ENCODE measurements around the gene DPEP2.

The DPEP2 gene

DNA sequence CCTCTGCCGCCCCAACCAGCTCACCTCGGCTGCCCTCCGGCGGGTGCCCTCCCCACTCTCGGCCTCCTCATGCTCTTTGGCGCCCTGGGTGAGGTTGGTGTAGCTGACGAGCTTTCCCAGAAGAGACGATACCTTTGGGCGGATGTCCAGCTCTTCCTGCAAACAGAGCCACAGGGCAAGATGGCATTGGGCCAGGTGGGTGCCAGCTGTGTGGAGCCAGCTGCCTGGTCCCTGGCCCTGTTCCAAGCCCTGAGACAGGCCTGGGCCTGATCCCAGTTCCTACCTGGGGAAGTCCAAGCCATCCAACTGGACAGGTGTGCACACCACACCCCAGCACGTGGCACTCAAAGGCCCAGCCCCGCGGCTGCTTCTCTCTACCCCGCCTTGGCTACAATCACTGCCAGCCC, 37.7 kb downstream of the DPEP2 start:
- DNase-seq = no peak
- peaks cover 11% of the 10 kb centered on the region for H3K36me3 ChIP-seq (ENCODE audit: control insufficient read depth, insufficient read depth, low read length)
- WGBS (ENCODE audit: extremely low coverage, insufficient coverage, low lambda C conversion rate) = no CpG with 5 or more reads among the region's 13 CpGs

DNA sequence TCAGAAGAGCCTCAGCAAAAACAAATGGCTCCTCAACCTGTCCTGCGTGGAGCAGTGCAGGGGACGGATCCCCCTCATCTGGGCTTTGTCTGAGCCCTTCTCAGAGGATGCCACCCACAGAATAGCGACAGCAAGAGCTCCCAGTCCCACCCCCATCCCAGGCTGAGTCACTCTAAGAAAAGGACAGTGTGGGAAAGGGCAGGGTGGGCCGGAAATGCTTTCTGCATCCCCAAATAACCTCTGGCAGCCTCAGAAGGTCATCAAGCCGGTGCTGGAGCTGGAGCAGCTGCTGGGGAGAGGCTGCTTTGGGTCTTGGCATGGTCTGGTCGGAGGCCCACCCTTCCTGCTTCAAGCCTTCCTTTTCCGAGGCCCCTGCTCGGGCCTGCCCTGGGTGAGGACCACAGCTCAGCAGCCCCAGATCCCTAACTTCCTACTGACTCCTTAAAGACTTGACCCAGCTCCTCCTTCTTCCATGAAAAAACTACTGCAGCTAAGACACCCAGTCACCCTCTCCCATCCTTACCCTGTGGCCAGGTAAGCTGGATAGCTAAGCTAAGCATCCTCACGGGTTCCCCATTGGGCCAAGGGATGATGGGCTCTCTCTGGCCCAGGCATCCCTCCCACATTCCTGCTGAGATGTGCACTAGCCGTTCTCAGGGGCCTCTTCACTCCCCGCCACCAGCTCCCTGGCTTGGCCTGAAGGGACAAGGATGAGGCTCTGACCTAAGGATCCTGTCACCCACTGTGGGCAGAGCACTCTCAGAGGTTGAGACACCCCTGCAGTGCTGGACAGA, 39.6 kb downstream of the DPEP2 start:
- Histone ChIP-seq H2BK15ac (replicated peaks; ENCODE audit: low read depth) (no peak overlapping the region), H3K79me1 (ENCODE audit: low read length) (peaks cover 3% of the 10 kb centered on the region), H3K79me2 (ENCODE audit: control insufficient read depth, insufficient read depth, low read length) (no peaks in the 10 kb centered on the region), H3K27ac (ENCODE audit: low read depth, low read length) (no peak overlapping the region), H3K56ac (ENCODE audit: low read length) (no peak overlapping the region), H3K9ac (ENCODE audit: low read length) (no peak overlapping the region), H2BK120ac (ENCODE audit: low read depth, low read length) (no peak overlapping the region), H3K27me3 (ENCODE audit: insufficient read depth, low read length, poor library complexity) (no peaks in the 10 kb centered on the region), H2AK5ac (ENCODE audit: low read length) (no peak overlapping the region), H3K23ac (ENCODE audit: low read length) (no peak overlapping the region), H3K4ac (ENCODE audit: low read depth, low read length) (no peak overlapping the region), H3K4me2 (ENCODE audit: low read length) (no peak overlapping the region), H3K4me3 (ENCODE audit: low read length) (no peak overlapping the region), H3K4me1 (ENCODE audit: control insufficient read depth, low read depth, low read length) (no peaks in the 10 kb centered on the region), H3K36me3 (ENCODE audit: control insufficient read depth, insufficient read depth, low read length) (peaks cover 12% of the 10 kb centered on the region), H2BK5ac (ENCODE audit: low read length) (no peak overlapping the region), H4K8ac (ENCODE audit: low read depth, low read length) (no peak overlapping the region), H3K18ac (ENCODE audit: low read length) (no peak overlapping the region), H4K5ac (ENCODE audit: low read length) (no peak overlapping the region)
- no peak for DNase-seq
- WGBS (ENCODE audit: extremely low coverage, insufficient coverage, low lambda C conversion rate) = no CpG with 5 or more reads among the region's 11 CpGs

More for the DNA sequence above, 37.7 kb downstream of the DPEP2 start:
- Histone ChIP-seq H3K27me3 (ENCODE audit: insufficient read depth, low read length, poor library complexity) (no peaks in the 10 kb centered on the region), H2AK5ac (ENCODE audit: low read length) (no peak overlapping the region), H3K18ac (ENCODE audit: low read length) (no peak overlapping the region), H3K4me3 (ENCODE audit: low read length) (no peak overlapping the region), H3K4ac (ENCODE audit: low read depth, low read length) (no peak overlapping the region), H2BK120ac (ENCODE audit: low read depth, low read length) (no peak overlapping the region), H3K23ac (ENCODE audit: low read length) (no peak overlapping the region), H3K9ac (ENCODE audit: low read length) (no peak overlapping the region), H3K79me2 (ENCODE audit: control insufficient read depth, insufficient read depth, low read length) (peaks cover 6% of the 10 kb centered on the region), H4K8ac (ENCODE audit: low read depth, low read length) (no peak overlapping the region), H4K5ac (ENCODE audit: low read length) (no peak overlapping the region), H2BK5ac (ENCODE audit: low read length) (no peak overlapping the region), H3K4me1 (ENCODE audit: control insufficient read depth, low read depth, low read length) (peaks cover 3% of the 10 kb centered on the region), H3K79me1 (ENCODE audit: low read length) (peaks cover 12% of the 10 kb centered on the region), H3K27ac (ENCODE audit: low read depth, low read length) (no peak overlapping the region), H2BK15ac (replicated peaks; ENCODE audit: low read depth) (no peak overlapping the region), H3K4me2 (ENCODE audit: low read length) (no peak overlapping the region), H3K56ac (ENCODE audit: low read length) (no peak overlapping the region)

DNA sequence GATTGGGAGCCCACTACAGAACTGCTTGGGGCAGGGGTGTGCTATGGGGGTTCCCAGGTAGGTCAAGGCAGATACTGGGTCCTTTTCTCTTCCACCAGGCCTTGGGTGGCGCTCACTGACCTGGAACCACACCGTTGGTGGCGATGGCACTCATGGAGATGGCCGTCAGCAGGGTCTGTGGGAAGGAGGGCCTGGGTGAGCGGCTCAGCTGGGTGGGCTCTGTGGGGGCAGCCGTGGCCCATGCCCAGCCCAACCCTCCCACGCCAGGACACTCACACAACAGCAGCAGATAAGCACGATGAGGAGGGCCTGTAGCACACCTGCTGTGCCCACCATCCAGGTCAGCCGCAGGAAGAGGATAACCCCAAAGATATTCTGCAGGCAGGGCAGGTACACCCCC, 41.7 kb downstream of the DPEP2 start:
- no peak overlapping the region for H2BK5ac ChIP-seq (ENCODE audit: low read length)
- no peak overlapping the region for H3K9ac ChIP-seq (ENCODE audit: low read length)
- H2BK120ac ChIP-seq (ENCODE audit: low read depth, low read length) = no peak overlapping the region
- H4K8ac ChIP-seq (ENCODE audit: low read depth, low read length) = no peak overlapping the region
- H3K27ac ChIP-seq (ENCODE audit: low read depth, low read length) = no peak overlapping the region
- no peak overlapping the region for H2BK15ac ChIP-seq (replicated peaks; ENCODE audit: low read depth)
- no peak overlapping the region for H4K5ac ChIP-seq (ENCODE audit: low read length)
- H3K4me3 ChIP-seq (ENCODE audit: low read length) = no peak overlapping the region
- H3K36me3 ChIP-seq (ENCODE audit: control insufficient read depth, insufficient read depth, low read length) = peaks cover 16% of the 10 kb centered on the region
- H3K79me2 ChIP-seq (ENCODE audit: control insufficient read depth, insufficient read depth, low read length) = no peaks in the 10 kb centered on the region
- no peak overlapping the region for H3K56ac ChIP-seq (ENCODE audit: low read length)
- no peak overlapping the region for H3K18ac ChIP-seq (ENCODE audit: low read length)
- WGBS (ENCODE audit: extremely low coverage, insufficient coverage, low lambda C conversion rate) = no CpG with 5 or more reads among the region's 9 CpGs
- H3K23ac ChIP-seq (ENCODE audit: low read length) = no peak overlapping the region
- no peak overlapping the region for H2AK5ac ChIP-seq (ENCODE audit: low read length)
- H3K27me3 ChIP-seq (ENCODE audit: insufficient read depth, low read length, poor library complexity) = no peaks in the 10 kb centered on the region
- no peak overlapping the region for H3K4ac ChIP-seq (ENCODE audit: low read depth, low read length)
- no peaks in the 10 kb centered on the region for H3K4me1 ChIP-seq (ENCODE audit: control insufficient read depth, low read depth, low read length)
- no peaks in the 10 kb centered on the region for H3K79me1 ChIP-seq (ENCODE audit: low read length)
- no peak overlapping the region for H3K4me2 ChIP-seq (ENCODE audit: low read length)
- DNase-seq = no peak

- no CpG with 5 or more reads among the region's 10 CpGs for WGBS (ENCODE audit: extremely low coverage, insufficient coverage, low lambda C conversion rate)
These were observed 44.7 kb downstream of the DPEP2 start for GRCh38 chr16:67954421-67955196.

GRCh38 chr16:67953641-67954375, 45.5 kb downstream of the DPEP2 start:
- Histone ChIP-seq H3K4me1 (ENCODE audit: control insufficient read depth, low read depth, low read length) (no peaks in the 10 kb centered on the region), H4K8ac (ENCODE audit: low read depth, low read length) (no peak overlapping the region), H3K9ac (ENCODE audit: low read length) (no peak overlapping the region), H2BK120ac (ENCODE audit: low read depth, low read length) (no peak overlapping the region), H2BK15ac (replicated peaks; ENCODE audit: low read depth) (no peak overlapping the region), H3K4me2 (ENCODE audit: low read length) (no peak overlapping the region), H3K4ac (ENCODE audit: low read depth, low read length) (no peak overlapping the region), H3K79me1 (ENCODE audit: low read length) (no peaks in the 10 kb centered on the region), H3K27me3 (ENCODE audit: insufficient read depth, low read length, poor library complexity) (no peaks in the 10 kb centered on the region), H3K27ac (ENCODE audit: low read depth, low read length) (no peak overlapping the region), H3K23ac (ENCODE audit: low read length) (no peak overlapping the region), H2AK5ac (ENCODE audit: low read length) (no peak overlapping the region), H3K79me2 (ENCODE audit: control insufficient read depth, insufficient read depth, low read length) (no peaks in the 10 kb centered on the region), H3K4me3 (ENCODE audit: low read length) (no peak overlapping the region), H3K56ac (ENCODE audit: low read length) (no peak overlapping the region), H2BK5ac (ENCODE audit: low read length) (no peak overlapping the region), H3K18ac (ENCODE audit: low read length) (no peak overlapping the region), H4K5ac (ENCODE audit: low read length) (no peak overlapping the region), H3K36me3 (ENCODE audit: control insufficient read depth, insufficient read depth, low read length) (peaks cover 17% of the 10 kb centered on the region)
- no CpG with 5 or more reads among the region's 8 CpGs for WGBS (ENCODE audit: extremely low coverage, insufficient coverage, low lambda C conversion rate)
- no peak for DNase-seq

More at GRCh38 chr16:67954421-67955196, 44.7 kb downstream of the DPEP2 start:
- H3K27me3 ChIP-seq (ENCODE audit: insufficient read depth, low read length, poor library complexity) = no peaks in the 10 kb centered on the region
- no peak overlapping the region for H4K8ac ChIP-seq (ENCODE audit: low read depth, low read length)
- no peak for DNase-seq
- no peaks in the 10 kb centered on the region for H3K79me1 ChIP-seq (ENCODE audit: low read length)
- H3K4ac ChIP-seq (ENCODE audit: low read depth, low read length) = no peak overlapping the region
- H3K4me3 ChIP-seq (ENCODE audit: low read length) = no peak overlapping the region
- H3K23ac ChIP-seq (ENCODE audit: low read length) = no peak overlapping the region
- H2BK15ac ChIP-seq (replicated peaks; ENCODE audit: low read depth) = no peak overlapping the region
- H4K5ac ChIP-seq (ENCODE audit: low read length) = no peak overlapping the region
- H3K18ac ChIP-seq (ENCODE audit: low read length) = no peak overlapping the region
- H3K4me1 ChIP-seq (ENCODE audit: control insufficient read depth, low read depth, low read length) = no peaks in the 10 kb centered on the region
- no peak overlapping the region for H2BK5ac ChIP-seq (ENCODE audit: low read length)
- H3K36me3 ChIP-seq (ENCODE audit: control insufficient read depth, insufficient read depth, low read length) = peaks cover 17% of the 10 kb centered on the region
- no peak overlapping the region for H2BK120ac ChIP-seq (ENCODE audit: low read depth, low read length)
- H3K27ac ChIP-seq (ENCODE audit: low read depth, low read length) = no peak overlapping the region
- H3K9ac ChIP-seq (ENCODE audit: low read length) = no peak overlapping the region
- no peak overlapping the region for H3K4me2 ChIP-seq (ENCODE audit: low read length)
- H2AK5ac ChIP-seq (ENCODE audit: low read length) = no peak overlapping the region
- no peak overlapping the region for H3K56ac ChIP-seq (ENCODE audit: low read length)
- no peaks in the 10 kb centered on the region for H3K79me2 ChIP-seq (ENCODE audit: control insufficient read depth, insufficient read depth, low read length)

All from mesendoderm (in vitro differentiated cells).